Thoracic aorta (tissue), 2 donors: Measurements from ENCODE around the gene DGKD. TPM values are rescaled to one million over a fixed set of nuclear protein-coding genes. Genes with fewer than 3 reads are reported as not detected.

Source experiments
- ATAC-seq: fragments of 150-250 bp; one replicate; pipeline ENCODE4 v1.8.0; 2017; ENCODE audit warnings: low read depth; ENCODE audit not compliant: insufficient number of reproducible peaks, low FRiP score
- DNase-seq: peaks from one replicate; pipeline ENCODE4 v3.0.0-alpha.2; 2020; ENCODE audit warnings: low spot score
- H3K27ac ChIP-seq, 2 donors: fragments of 200-600 bp; sonication (generic); 1 replicate in 1 of 2; 2 replicates in 1 of 2; pipeline ENCODE4 v1.5.1; 2016; ENCODE audit warnings: mild to moderate bottlenecking in 2 of 2, moderate library complexity in 2 of 2
- H3K27me3 ChIP-seq: fragments of 200-600 bp; sonication (generic); replicated peaks from 2 replicates; pipeline ENCODE4 v1.6.0; 2016; ENCODE audit warnings: mild to moderate bottlenecking; ENCODE audit not compliant: insufficient read depth
- H3K36me3 ChIP-seq: fragments of 200-600 bp; sonication (generic); one replicate; pipeline ENCODE4 v1.5.1; 2016
- H3K4me1 ChIP-seq, 2 donors: fragments of 200-600 bp; sonication (generic); 1 replicate in 1 of 2; 2 replicates in 1 of 2; pipeline versions ENCODE4 v1.5.1 to v1.6.0; 2016; ENCODE audit warnings: low read depth in 2 of 2, mild to moderate bottlenecking in 1 of 2; ENCODE audit not compliant: control insufficient read depth in 1 of 2
- H3K4me3 ChIP-seq: fragments of 200-600 bp; sonication (generic); 2 replicates; pipeline ENCODE4 v1.5.1; 2016; ENCODE audit warnings: mild to moderate bottlenecking
- H3K9me3 ChIP-seq: fragments of 200-600 bp; sonication (generic); 2 replicates; pipeline ENCODE4 v1.5.1; 2016
- total RNA-seq, 2 donors: library from RNA; depleted of rRNA; stranded (reverse); fragments of >200 nt; gene quantifications; one replicate each; pipeline versions ENCODE4 v1.1.0 to v1.2.3, GENCODE V29; 2016
- TF ChIP-seq, protein P1 (sequence below): fragments of 200-600 bp; sonication (generic); IDR thresholded peaks from one replicate; pipeline ENCODE4 v1.5.1; 2019; ENCODE audit warnings: antibody characterized with exemption

The DGKD gene
- total RNA-seq, 2 donors from 2014 or later: 47.3 to 47.9 TPM

DNA sequence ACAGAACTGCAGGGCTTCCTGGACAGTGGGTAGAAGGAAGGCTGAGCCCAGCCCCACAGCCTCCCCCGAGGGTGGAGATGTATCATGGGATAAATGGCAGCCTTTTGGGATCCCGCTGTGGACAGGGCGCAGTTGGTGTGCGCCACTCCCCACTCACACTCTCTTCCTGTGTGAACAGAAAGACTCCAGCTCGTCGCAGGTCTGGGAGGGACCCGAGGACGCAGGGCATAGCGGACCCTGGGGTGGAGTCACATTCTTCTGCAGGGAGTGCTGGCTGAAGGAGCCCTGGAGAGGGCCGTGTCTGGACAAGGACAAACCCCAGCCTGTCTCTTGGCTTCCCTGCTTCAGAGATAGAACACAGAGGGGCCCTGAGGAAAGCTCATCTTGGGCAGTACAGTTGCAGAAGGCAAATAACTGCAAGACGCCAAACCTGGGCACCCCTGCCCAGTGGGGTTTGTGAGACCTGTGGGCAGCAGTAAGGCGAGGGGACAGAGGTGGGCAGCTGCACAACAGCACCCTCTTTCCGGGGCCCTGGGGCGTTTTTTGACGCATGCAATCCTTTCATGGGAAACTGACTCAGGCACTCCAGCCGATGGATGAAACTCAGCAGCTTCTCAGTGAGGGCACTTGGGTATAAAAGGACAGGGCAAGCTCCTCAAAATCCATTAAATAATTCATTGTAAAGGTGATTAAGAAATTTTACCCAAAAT lies 110.4 kb downstream of the DGKD start:
- ATAC-seq (no peak), DNase-seq (no peak)
- Histone ChIP-seq H3K36me3 (peaks cover 65% of the 10 kb centered on the region), H3K9me3 (no peaks in the 10 kb centered on the region), H3K27ac (no peak overlapping the region), H3K4me1 (peaks cover 0 to 6% of the 10 kb centered on the region in 2 donors), H3K4me3 (no peak overlapping the region), H3K27me3 (no peaks in the 10 kb centered on the region)
- TF ChIP-seq, protein P1, sequence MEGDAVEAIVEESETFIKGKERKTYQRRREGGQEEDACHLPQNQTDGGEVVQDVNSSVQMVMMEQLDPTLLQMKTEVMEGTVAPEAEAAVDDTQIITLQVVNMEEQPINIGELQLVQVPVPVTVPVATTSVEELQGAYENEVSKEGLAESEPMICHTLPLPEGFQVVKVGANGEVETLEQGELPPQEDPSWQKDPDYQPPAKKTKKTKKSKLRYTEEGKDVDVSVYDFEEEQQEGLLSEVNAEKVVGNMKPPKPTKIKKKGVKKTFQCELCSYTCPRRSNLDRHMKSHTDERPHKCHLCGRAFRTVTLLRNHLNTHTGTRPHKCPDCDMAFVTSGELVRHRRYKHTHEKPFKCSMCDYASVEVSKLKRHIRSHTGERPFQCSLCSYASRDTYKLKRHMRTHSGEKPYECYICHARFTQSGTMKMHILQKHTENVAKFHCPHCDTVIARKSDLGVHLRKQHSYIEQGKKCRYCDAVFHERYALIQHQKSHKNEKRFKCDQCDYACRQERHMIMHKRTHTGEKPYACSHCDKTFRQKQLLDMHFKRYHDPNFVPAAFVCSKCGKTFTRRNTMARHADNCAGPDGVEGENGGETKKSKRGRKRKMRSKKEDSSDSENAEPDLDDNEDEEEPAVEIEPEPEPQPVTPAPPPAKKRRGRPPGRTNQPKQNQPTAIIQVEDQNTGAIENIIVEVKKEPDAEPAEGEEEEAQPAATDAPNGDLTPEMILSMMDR: no peak

DNA sequence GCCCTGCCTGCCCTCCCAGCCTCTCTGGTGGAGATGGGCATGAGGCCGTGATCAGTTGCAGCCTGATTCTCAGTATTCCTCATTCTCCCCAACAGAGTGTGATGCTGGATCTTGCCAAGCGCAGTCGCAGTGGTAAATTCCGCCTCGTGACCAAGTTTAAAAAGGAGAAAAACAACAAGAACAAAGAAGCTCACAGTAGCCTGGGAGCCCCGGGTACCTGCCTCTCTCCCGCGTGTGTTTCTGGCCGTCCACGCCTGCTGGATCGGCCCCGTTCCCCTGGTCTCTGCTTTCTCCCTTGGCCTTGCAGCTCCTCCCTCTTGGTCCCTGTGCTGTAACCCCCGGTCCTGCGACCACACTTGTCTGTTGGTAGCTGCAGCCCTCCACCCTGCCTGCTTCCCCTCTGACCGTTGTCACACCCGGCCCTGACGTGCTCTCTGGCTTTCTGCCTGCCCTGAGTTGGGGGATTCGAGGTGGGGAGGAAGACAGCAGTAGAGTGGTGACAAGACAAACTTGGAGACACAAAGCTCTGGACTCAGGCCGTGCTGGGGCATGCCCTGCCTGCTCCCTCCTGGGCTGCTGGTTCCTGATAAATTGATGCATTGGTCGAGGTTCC lies 112.8 kb downstream of the DGKD start:
- Histone ChIP-seq H3K9me3 (no peaks in the 10 kb centered on the region), H3K4me1 (peaks cover 0 to 14% of the 10 kb centered on the region in 2 donors), H3K36me3 (peaks cover 49% of the 10 kb centered on the region), H3K27ac (no peak overlapping the region), H3K27me3 (no peaks in the 10 kb centered on the region), H3K4me3 (no peak overlapping the region)
- DNase-seq (no peak), ATAC-seq (no peak)
- TF ChIP-seq, protein P1: no peak

DNA sequence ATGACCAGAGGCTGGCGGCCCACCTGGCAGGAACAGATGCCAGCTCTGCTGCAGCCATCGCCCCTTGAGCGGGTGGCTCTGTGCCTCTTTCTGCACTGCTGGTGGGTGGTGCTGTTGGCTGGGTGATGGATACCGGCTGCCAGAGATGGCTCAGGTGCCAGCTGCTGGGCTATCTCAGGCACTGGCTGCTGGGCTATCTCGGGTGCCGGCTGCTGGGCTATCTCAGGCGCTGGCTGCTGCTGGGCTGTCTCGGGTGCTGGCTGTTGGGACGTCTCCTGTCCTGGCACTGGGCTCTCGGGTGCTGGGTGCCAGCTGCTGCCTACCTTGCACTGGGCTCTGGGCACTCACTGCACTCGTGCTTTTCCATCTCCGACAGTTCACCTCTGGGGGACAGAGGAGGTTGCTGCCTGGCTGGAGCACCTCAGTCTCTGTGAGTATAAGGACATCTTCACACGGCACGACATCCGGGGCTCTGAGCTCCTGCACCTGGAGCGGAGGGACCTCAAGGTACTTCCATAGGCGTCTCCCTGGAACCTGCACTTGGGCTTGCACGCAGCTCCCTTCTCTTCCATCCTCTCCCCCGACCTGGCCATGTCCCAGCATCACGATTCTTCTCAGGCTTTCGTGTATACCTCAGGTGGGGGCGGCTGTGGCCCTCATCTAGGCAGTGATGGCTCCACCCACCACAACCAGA lies 113.9 kb downstream of the DGKD start:
- ATAC-seq (no peak), DNase-seq (no peak)
- Histone ChIP-seq H3K9me3 (no peaks in the 10 kb centered on the region), H3K27ac (no peak overlapping the region), H3K27me3 (no peaks in the 10 kb centered on the region), H3K4me3 (no peak overlapping the region), H3K36me3 (peaks cover 39% of the 10 kb centered on the region), H3K4me1 (peaks cover 0 to 14% of the 10 kb centered on the region in 2 donors)
- TF ChIP-seq, protein P1: no peak

DNA sequence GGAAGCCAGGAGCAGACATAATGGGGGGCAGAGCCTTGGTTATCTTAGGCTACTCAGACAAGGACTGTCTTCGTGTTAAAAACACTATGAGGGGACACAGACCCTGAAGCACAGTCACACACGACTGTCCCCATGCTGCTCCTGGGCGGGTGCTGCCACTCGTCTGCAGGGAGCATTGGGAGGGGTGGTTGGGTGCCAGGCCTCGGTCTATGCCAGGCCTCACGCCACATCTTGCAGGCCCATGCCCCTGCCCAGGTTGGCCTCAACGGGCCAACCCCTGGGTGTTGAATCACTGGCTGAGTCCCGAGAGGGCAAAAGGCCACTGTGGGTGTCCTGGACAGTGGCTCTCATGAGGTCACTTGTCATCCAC lies 114.4 kb downstream of the DGKD start:
- no peaks in the 10 kb centered on the region for H3K9me3 ChIP-seq
- H3K4me3 ChIP-seq: no peak overlapping the region
- peaks cover 0 to 14% of the 10 kb centered on the region in 2 donors for H3K4me1 ChIP-seq
- DNase-seq: no peak
- no peaks in the 10 kb centered on the region for H3K27me3 ChIP-seq
- ATAC-seq: no peak
- peaks cover 34% of the 10 kb centered on the region for H3K36me3 ChIP-seq
- TF ChIP-seq, protein P1: no peak
- no peak overlapping the region for H3K27ac ChIP-seq
